ENCODE measurements around the gene FRMPD3. TPM values are rescaled to one million over a fixed set of nuclear protein-coding genes. Genes with fewer than 3 reads are reported as not detected.
A peak's percentile ranks its signal among the peaks of the same experiment; 100 is the strongest.

The FRMPD3 gene
- total RNA-seq, 1 donor from 2014 or later = 0.29 TPM

DNA sequence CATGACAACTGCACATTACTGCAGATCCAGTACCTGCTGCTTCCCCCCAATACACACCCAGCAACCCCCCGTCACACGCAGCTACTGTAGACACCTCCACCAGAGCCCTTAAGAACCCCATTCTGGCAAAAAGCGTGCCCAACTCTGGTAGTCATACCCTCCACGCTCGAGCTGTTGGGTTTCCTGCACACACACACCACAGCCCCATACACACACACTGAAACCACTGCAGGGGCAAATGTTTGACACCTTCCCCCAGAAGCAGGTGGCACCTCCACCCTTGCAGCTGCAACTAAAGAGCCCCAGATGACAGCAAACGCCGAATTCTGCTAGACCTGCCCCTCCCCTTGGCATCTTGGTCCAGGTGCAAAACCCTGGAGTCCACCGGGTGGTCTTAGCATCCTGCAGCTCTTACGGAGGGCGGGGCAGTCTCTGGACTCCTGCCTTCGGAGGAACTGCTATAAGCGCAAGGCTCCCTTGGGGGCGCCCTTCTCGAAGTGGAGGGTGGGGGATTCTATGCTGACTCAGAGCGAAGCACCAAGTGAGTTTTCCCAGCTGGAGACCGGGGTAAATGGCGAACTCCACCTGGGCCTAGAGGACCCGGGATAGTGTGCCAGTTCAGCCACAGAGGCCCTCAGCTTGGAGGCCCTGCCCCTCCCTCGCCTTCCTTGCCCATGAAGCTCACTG is 1.5 kb downstream of the FRMPD3 start:
- Mint-ChIP-seq H3K36me3 (no peaks in the 10 kb centered on the region), H3K4me3 (peak overlapping the region; percentile 60), H3K9me3 (peaks cover 4% of the 10 kb centered on the region), H3K4me1 (peaks cover 4% of the 10 kb centered on the region), H3K27ac (no peak overlapping the region), H3K27me3 (ENCODE audit: low read depth) (peaks cover 49% of the 10 kb centered on the region)
- DNase-seq (ENCODE audit: low spot score in 2 of 2, unreplicated experiment in 2 of 2) = peak in 1 of 2 experiments; percentile 47
- TF ChIP-seq, protein P1, sequence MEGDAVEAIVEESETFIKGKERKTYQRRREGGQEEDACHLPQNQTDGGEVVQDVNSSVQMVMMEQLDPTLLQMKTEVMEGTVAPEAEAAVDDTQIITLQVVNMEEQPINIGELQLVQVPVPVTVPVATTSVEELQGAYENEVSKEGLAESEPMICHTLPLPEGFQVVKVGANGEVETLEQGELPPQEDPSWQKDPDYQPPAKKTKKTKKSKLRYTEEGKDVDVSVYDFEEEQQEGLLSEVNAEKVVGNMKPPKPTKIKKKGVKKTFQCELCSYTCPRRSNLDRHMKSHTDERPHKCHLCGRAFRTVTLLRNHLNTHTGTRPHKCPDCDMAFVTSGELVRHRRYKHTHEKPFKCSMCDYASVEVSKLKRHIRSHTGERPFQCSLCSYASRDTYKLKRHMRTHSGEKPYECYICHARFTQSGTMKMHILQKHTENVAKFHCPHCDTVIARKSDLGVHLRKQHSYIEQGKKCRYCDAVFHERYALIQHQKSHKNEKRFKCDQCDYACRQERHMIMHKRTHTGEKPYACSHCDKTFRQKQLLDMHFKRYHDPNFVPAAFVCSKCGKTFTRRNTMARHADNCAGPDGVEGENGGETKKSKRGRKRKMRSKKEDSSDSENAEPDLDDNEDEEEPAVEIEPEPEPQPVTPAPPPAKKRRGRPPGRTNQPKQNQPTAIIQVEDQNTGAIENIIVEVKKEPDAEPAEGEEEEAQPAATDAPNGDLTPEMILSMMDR (IDR thresholded peaks at IDR 0.05; ENCODE audit: unreplicated experiment) = no peak

DNA sequence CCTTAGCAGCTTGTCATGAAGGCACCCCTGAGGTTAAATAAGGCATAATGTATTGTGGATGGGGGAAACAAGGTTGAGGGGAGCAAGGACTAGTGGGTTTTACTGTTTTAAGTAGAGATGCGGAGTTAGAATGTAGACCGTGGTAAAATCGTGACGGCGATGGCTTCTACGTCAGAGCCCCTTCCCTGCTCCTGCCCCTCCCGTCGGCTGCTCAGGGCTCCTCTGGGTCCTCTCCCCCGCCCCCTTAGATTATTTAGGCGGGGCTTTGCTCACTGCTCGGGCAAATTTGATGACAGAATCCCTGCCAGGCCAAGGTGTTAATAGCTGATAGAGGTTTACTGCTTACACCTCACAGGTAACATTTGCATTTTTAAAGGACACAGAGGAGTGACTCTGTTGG is 2.3 kb downstream of the FRMPD3 start:
- H3K36me3 Mint-ChIP-seq = no peaks in the 10 kb centered on the region
- no peak for DNase-seq (ENCODE audit: low spot score in 2 of 2, unreplicated experiment in 2 of 2)
- H3K4me1 Mint-ChIP-seq = peaks cover 4% of the 10 kb centered on the region
- H3K4me3 Mint-ChIP-seq = peak overlapping the region; percentile 41
- H3K27ac Mint-ChIP-seq = no peak overlapping the region
- TF ChIP-seq, protein P1 (IDR thresholded peaks at IDR 0.05; ENCODE audit: unreplicated experiment) = no peak
- peaks cover 9% of the 10 kb centered on the region for H3K9me3 Mint-ChIP-seq
- H3K27me3 Mint-ChIP-seq (ENCODE audit: low read depth) = peaks cover 48% of the 10 kb centered on the region

DNA sequence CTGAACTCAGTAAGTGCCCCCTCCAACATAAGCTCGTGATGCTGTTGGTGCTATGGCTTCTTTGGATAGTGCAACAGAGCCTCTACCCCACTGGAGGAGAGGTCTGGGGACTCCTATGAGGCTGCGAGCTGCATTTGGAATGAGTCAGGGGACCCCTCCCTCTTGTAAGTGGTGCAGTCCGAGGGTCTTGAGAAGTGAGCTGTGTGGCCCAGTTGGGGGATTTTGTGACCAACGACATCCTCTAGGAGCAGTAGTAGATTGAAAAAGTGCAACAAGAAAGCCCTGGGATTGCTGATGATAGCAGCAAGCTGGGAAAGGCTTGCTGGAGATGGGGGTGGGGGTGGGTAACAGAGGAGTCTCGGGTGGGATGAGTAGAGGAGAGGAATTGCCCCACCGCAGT is 3.1 kb downstream of the FRMPD3 start:
- Mint-ChIP-seq H3K4me1 (peaks cover 4% of the 10 kb centered on the region), H3K27ac (no peak overlapping the region), H3K36me3 (no peaks in the 10 kb centered on the region), H3K9me3 (peaks cover 11% of the 10 kb centered on the region), H3K27me3 (ENCODE audit: low read depth) (peaks cover 50% of the 10 kb centered on the region), H3K4me3 (no peak overlapping the region)
- TF ChIP-seq, protein P1 (IDR thresholded peaks at IDR 0.05; ENCODE audit: unreplicated experiment) = no peak
- DNase-seq (ENCODE audit: low spot score in 2 of 2, unreplicated experiment in 2 of 2) = no peak

DNA sequence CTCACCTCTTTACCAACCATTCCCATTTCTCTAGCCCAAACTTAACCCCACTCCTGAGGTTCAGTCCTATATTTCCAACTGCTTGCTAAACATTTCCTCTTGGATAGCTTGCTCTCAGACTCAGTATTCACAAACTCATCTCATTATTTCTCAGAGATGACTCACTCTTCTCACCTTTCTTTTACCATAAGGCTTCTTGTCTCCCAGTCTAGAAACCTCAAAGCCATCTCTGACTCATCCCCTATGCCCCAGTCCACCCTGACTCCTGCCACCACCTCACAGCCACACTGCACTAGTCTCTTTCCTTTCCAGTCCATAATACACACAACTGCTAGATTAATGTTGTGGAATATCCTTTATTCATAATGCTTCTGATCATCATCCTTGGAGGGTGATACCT is 4.8 kb downstream of the FRMPD3 start:
- H3K27ac Mint-ChIP-seq = no peak overlapping the region
- TF ChIP-seq, protein P1 (IDR thresholded peaks at IDR 0.05; ENCODE audit: unreplicated experiment) = no peak
- H3K4me1 Mint-ChIP-seq = peaks cover 1% of the 10 kb centered on the region
- H3K4me3 Mint-ChIP-seq = no peak overlapping the region
- H3K36me3 Mint-ChIP-seq = no peaks in the 10 kb centered on the region
- peaks cover 48% of the 10 kb centered on the region for H3K27me3 Mint-ChIP-seq (ENCODE audit: low read depth)
- H3K9me3 Mint-ChIP-seq = peaks cover 21% of the 10 kb centered on the region
- no peak for DNase-seq (ENCODE audit: low spot score in 2 of 2, unreplicated experiment in 2 of 2)

DNA sequence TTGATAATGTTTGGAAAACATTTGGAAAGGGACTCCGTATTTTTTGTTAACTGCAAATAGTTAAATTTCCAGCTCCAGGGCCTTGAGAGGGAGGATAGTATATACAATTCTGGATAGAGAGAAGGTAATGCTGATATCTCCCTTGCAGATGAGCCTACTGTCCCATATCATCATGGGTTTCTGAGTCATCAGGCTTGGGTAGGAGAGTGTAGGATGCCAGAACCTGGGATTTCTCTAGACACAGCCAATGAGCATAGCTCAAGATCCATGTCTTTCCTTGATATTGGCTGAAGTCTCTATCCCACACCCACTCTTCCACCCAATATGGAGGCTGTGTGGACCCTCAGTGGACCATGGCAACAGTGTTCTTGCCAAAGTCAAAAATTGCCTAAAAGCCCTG is 7.8 kb downstream of the FRMPD3 start:
- no peak overlapping the region for H3K27ac Mint-ChIP-seq
- H3K36me3 Mint-ChIP-seq = no peaks in the 10 kb centered on the region
- no peaks in the 10 kb centered on the region for H3K4me1 Mint-ChIP-seq
- H3K4me3 Mint-ChIP-seq = no peak overlapping the region
- peaks cover 26% of the 10 kb centered on the region for H3K27me3 Mint-ChIP-seq (ENCODE audit: low read depth)
- H3K9me3 Mint-ChIP-seq = peaks cover 21% of the 10 kb centered on the region
- TF ChIP-seq, protein P1 (IDR thresholded peaks at IDR 0.05; ENCODE audit: unreplicated experiment) = no peak
- DNase-seq (ENCODE audit: low spot score in 2 of 2, unreplicated experiment in 2 of 2) = no peak
